ENCODE measurements around the gene ARL15. TPM values are rescaled to one million over a fixed set of nuclear protein-coding genes. Genes with fewer than 3 reads are reported as not detected.

Gene ARL15
- total and polyA plus RNA-seq, 2 donors (not counting 1 experiment from before 2014, with no cell fraction given): 5.8 to 20.5 TPM

- H3K4me1 Mint-ChIP-seq: peaks cover 14% of the 10 kb centered on the region
- no peak overlapping the region for H3K4me3 Mint-ChIP-seq
- peaks cover 0 to 8% (median 4%) of the 10 kb centered on the region in 4 experiments for H3K27me3 ChIP-seq (replicated peaks in 1 of 4; ENCODE audit: control extremely low read depth in 1 of 4, control insufficient read depth in 3 of 4, insufficient read depth in 4 of 4, low read length in 3 of 4)
- H3K36me3 ChIP-seq (replicated peaks in 1 of 2; ENCODE audit: control extremely low read depth in 1 of 2, control insufficient read depth in 1 of 2, extremely low read depth in 1 of 2, insufficient read depth in 2 of 2, low read length in 1 of 2): no peaks in the 10 kb centered on the region
- H3K27ac Mint-ChIP-seq: no peak overlapping the region
- no peak overlapping the region for H3K4me2 ChIP-seq (replicated peaks; ENCODE audit: low read depth, low read length, poor library complexity, severe bottlenecking)
- H4K20me1 ChIP-seq (ENCODE audit: control insufficient read depth, insufficient read depth, low read length, poor library complexity, severe bottlenecking): no peaks in the 10 kb centered on the region
- CTCF ChIA-PET: no interaction called here
- WGBS (ENCODE audit: insufficient coverage): 100% methylated on average over 3 of the region's 7 CpGs
- peaks cover 29% of the 10 kb centered on the region for H3K27me3 Mint-ChIP-seq
- intact Hi-C loops (cut with micrococcal nuclease): loop anchor here (5.0 to 10.0 kb wide), 10 partner anchors 61 to 1681 kb away; partner anchors contain the start of genes DHX29, IL6ST, MTREX and NDUFS4
- peaks cover 23% of the 10 kb centered on the region for H3K79me2 ChIP-seq (ENCODE audit: control insufficient read depth, insufficient read depth, low read length)
- TF ChIP-seq CTCF (IDR thresholded peaks at IDR 0.05) (no peak), EZH2 (IDR thresholded peaks at IDR 0.05; ENCODE audit: borderline replicate concordance, insufficient read depth, low read depth, low read length, poor library complexity, severe bottlenecking) (no peak)
- ATAC-seq (ENCODE audit: low read depth) (no peak), DNase-seq (no peak)
- H2AFZ ChIP-seq (ENCODE audit: insufficient read depth, low read depth, low read length, poor library complexity, severe bottlenecking): no peak overlapping the region
- POLR2A ChIA-PET: no interaction called here
- H3K9me3 Mint-ChIP-seq (ENCODE audit: insufficient read depth): no peaks in the 10 kb centered on the region
- H3K27ac ChIP-seq (ENCODE audit: low read length in 2 of 2): no peak overlapping the region
- H3K9ac ChIP-seq (ENCODE audit: low read length): no peak overlapping the region
- no peak overlapping the region for H3K4me3 ChIP-seq (ENCODE audit: control extremely low read depth in 1 of 5, extremely low read depth in 1 of 5, insufficient read depth in 1 of 5, low read depth in 2 of 5, low read length in 4 of 5)
- no peaks in the 10 kb centered on the region for H3K9me3 ChIP-seq (ENCODE audit: control extremely low read depth in 1 of 3, control insufficient read depth in 2 of 3, insufficient read depth in 1 of 3, low read length in 2 of 3)
- peaks cover 8 to 15% of the 10 kb centered on the region in 2 donors for H3K4me1 ChIP-seq (ENCODE audit: control insufficient read depth in 2 of 2, insufficient read depth in 2 of 2, low read length in 2 of 2)
Measured at GRCh38 chr5:54313311-54314270, 3.2 kb upstream of the ARL15 start.

- ChIA-PET CTCF (interaction anchor here (0.7 to 1.4 kb wide), 3 partner anchors 10 to 60 kb away, joined by 3 to 5 read pairs (median 4); no protein-coding TSS in a partner anchor), POLR2A (no interaction called here)
- no CpG with 5 or more reads among the region's 3 CpGs for WGBS (ENCODE audit: insufficient coverage)
- H3K9me3 Mint-ChIP-seq (ENCODE audit: insufficient read depth): no peaks in the 10 kb centered on the region
- H3K4me3 ChIP-seq (ENCODE audit: control extremely low read depth in 1 of 5, extremely low read depth in 1 of 5, insufficient read depth in 1 of 5, low read depth in 2 of 5, low read length in 4 of 5): no peak overlapping the region
- peaks cover 20% of the 10 kb centered on the region for H3K27me3 Mint-ChIP-seq
- peaks cover 18% of the 10 kb centered on the region for H3K4me1 Mint-ChIP-seq
- DNase-seq (no peak), ATAC-seq (ENCODE audit: low read depth) (no peak)
- H4K20me1 ChIP-seq (ENCODE audit: control insufficient read depth, insufficient read depth, low read length, poor library complexity, severe bottlenecking): no peaks in the 10 kb centered on the region
- intact Hi-C loops (cut with micrococcal nuclease): loop anchor here (5.0 to 10.0 kb wide), 10 partner anchors 60 to 1682 kb away; partner anchors contain the start of genes DHX29, IL6ST, MTREX and NDUFS4
- no peaks in the 10 kb centered on the region for H3K36me3 ChIP-seq (replicated peaks in 1 of 2; ENCODE audit: control extremely low read depth in 1 of 2, control insufficient read depth in 1 of 2, extremely low read depth in 1 of 2, insufficient read depth in 2 of 2, low read length in 1 of 2)
- no peak overlapping the region for H2AFZ ChIP-seq (ENCODE audit: insufficient read depth, low read depth, low read length, poor library complexity, severe bottlenecking)
- no peak overlapping the region for H3K27ac ChIP-seq (ENCODE audit: low read length in 2 of 2)
- peaks cover 0 to 8% (median 4%) of the 10 kb centered on the region in 4 experiments for H3K27me3 ChIP-seq (replicated peaks in 1 of 4; ENCODE audit: control extremely low read depth in 1 of 4, control insufficient read depth in 3 of 4, insufficient read depth in 4 of 4, low read length in 3 of 4)
- no peaks in the 10 kb centered on the region for H3K9me3 ChIP-seq (ENCODE audit: control extremely low read depth in 1 of 3, control insufficient read depth in 2 of 3, insufficient read depth in 1 of 3, low read length in 2 of 3)
- peak overlapping the region; percentile 96 for H3K4me3 Mint-ChIP-seq
- TF ChIP-seq CTCF (IDR thresholded peaks at IDR 0.05): no peak
- no peak for TF ChIP-seq EZH2 (IDR thresholded peaks at IDR 0.05; ENCODE audit: borderline replicate concordance, insufficient read depth, low read depth, low read length, poor library complexity, severe bottlenecking)
- H3K4me1 ChIP-seq (ENCODE audit: control insufficient read depth in 2 of 2, insufficient read depth in 2 of 2, low read length in 2 of 2): peaks cover 8 to 20% of the 10 kb centered on the region in 2 donors
- peaks cover 34% of the 10 kb centered on the region for H3K79me2 ChIP-seq (ENCODE audit: control insufficient read depth, insufficient read depth, low read length)
- H3K4me2 ChIP-seq (replicated peaks; ENCODE audit: low read depth, low read length, poor library complexity, severe bottlenecking): no peak overlapping the region
- no peak overlapping the region for H3K27ac Mint-ChIP-seq
- H3K9ac ChIP-seq (ENCODE audit: low read length): no peak overlapping the region
Measured at GRCh38 chr5:54312499-54312898, 2.1 kb upstream of the ARL15 start.

Measured in B cell (primary cell).